IPS-NIHi7 (cell line): ENCODE results near the gene MEGF9.

Experiments
- DNase-seq: peaks from one replicate; pipeline ENCODE4 v3.0.0; 2012; ENCODE audit warnings: mixed read lengths; ENCODE audit errors: extremely low spot score

The MEGF9 gene

DNA sequence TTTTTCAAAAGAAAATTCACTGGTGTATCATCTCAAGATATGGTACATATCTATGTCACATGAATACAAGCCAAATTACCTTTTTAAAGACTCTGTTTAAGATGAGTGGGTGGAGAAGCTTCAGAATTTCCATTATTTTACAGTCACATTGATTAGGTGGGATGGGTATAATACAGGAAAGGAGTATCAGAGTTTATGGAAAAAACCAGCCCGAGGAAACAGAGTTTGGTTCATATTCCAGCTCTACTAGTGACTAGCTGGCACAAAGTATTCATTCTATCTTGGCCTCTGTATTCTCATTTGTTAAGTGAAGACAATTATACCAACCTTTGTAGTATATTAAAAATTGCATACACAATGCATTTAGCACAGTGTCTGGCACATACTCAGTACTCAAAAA lies 87.8 kb downstream of the MEGF9 start:
- DNase-seq: no peak

DNA sequence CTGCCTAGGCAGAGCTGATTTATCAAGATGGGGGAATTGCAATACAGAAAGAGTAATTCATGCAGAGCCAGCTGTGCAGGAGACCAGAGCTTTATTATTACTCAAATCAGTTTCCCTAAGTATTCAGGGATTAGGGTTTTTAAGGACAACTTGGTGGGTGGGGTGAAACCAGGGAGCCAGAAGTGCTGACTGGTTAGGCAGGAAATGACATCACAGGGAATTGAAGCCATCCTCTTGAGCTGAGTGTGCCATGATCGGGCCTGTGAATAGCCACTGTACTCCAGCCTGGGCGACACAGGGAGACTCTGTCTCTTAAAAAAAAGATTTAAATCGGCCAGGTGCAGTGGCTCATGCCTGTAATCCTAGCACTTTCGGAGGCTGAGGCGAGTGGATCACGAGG lies 89.0 kb downstream of the MEGF9 start:
- DNase-seq: no peak

DNA sequence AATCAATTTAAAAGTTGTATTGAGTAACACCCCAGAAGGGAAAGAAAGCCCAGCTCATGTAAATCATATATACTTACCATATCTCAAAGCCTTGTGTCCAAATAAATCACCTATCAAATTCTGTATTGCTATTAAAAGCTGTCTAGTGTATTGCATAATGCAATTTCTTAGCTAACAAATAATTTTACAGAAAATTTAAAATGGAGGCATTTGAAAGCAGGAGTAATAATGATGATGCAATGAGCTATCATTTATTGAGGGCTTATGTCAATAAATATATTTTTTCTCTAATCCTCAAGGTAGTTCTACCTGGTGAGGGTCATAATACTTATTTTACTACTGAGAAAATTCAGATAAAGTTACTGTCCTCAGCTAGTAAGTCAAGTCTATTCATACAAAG lies 91.5 kb downstream of the MEGF9 start:
- DNase-seq: no peak

DNA sequence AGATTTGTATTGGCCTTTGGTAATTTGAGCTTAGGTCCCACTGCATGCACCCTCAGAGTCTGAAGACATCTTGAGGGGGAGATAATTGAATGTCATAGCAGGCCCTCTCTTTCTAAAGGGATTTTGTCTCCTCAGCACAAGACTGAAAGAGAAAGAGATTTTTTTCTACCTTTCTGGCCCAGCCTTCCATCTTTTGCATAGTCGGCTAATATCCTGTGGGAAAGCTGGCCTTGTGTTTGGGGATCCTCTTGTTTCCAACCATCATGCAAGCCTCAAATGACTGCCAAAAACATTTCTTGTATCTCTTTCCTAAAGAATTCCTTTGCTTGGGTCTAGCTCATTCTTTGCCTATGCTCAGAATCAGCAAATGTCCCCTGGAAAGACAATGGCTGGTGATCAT lies 92.3 kb downstream of the MEGF9 start:
- DNase-seq: no peak

DNA sequence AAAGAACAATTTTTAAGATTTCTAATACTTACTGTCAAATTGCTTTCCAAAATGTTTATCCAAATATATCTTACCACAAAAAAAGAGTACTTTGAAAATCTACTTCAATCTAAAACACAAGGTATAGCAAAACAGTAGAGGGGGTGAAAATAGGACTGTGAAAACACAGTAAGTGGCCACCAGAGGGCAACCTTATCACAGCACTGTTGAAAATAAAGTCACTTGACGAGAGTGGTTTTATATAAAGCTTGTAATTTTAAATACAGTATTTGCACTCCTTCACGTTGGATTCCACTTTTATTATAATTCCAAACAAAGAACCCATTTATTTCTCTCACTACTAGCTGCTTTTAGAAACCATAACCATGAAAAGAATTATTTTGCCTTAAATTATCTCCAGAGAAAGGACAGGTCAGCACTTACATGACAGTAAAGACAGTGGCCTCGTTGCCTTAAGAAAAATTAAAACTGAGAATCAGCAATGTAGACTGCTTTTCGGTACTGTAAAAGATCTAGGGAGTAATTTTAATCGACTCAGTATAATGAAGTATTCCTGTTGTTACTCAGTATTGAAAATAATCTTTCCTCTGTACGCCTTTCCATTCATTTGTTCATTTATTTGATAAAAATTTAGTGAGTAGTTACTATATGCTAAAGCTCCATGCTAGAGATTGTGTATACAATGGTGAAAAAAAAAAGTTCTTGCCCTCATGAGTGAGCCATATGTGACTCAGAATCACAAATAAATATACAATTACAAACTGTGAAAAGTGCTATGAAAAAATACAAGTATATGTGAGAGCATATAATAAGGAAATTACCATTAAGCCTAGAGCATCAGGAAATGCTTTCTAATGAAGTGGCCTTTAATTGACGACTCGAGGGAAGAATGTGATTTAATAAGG lies 94.3 kb downstream of the MEGF9 start:
- peak; percentile 71 for DNase-seq

DNA sequence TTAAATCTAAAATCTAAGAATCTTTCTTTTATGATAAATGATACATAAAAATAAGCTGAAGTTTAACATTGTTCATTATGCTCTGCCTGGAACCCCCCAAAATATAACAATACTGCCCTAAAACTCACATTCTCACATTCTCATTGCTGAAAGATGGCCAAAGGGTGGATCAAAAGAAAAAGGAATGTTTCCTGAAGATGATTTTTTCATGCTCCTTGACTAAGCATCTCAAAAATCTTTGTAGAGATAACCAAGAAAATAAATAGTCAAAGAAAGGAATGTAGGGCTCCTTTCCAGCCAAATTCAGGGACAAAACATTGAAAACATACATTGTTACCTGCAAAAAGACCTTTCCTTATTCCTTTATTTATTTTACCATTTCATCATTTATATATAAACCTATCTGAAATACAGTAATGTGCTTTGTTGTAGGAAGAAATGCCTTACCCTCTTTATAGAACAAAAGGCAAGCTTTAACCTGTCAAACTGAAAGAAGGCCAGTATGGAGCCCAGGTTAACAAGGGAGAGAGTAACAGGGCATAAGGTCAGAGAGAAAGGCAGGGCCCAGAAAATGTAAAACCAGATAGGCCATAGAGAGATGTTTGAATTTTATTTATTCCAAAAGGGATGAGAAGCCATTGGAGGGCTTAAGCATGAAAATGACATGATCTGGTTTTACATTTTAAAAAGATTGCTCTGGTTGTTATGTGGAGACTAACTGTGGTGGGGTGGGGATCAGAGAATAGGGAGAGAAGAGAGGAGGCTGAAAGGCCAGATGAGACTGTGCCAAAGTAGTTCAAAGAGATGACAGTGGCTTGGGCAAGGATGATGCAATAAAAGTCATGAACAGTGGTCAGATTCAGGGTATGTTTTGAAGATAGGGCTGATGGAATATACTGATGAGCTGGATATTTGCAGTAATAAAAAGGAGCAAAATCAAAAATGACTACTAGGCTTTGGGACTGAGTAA lies 97.0 kb downstream of the MEGF9 start:
- DNase-seq: no peak

DNA sequence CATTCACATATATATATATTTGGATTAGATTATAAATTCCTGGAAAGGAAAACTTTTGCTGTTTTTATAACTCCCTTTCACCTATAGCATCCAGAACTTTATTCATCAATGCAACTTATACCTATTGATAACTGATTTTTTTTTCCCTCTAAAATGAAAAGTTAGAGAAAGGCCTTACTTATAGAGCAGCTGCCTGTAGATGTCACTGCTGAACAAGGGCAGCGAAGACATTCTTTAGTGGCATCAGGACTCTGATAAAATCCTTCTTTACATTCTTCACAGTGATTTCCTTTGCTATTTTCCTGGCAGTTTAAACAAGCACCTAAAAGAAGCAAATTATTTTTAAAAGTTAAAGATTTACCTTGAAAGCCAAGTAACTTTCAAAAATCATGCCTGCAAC lies 102.1 kb downstream of the MEGF9 start:
- DNase-seq: no peak

DNA sequence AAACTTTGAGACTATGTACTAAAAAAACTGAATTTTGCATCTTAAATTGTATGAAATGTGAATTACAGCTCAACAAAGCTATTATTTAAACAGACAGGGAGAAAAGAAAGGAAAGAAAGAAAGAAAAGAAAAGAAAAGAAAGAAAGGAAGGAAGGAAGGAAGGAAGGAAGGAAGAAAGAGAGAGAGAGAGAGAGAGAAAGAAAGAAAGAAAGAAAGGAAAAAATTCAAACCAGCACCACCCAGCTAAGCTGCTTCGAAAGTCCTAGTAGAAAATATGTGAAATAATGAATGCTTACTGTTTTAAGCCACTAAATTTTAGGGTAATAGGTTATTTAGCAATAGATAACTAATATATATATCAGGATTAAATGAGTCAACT lies 102.6 kb downstream of the MEGF9 start:
- no peak for DNase-seq

DNA sequence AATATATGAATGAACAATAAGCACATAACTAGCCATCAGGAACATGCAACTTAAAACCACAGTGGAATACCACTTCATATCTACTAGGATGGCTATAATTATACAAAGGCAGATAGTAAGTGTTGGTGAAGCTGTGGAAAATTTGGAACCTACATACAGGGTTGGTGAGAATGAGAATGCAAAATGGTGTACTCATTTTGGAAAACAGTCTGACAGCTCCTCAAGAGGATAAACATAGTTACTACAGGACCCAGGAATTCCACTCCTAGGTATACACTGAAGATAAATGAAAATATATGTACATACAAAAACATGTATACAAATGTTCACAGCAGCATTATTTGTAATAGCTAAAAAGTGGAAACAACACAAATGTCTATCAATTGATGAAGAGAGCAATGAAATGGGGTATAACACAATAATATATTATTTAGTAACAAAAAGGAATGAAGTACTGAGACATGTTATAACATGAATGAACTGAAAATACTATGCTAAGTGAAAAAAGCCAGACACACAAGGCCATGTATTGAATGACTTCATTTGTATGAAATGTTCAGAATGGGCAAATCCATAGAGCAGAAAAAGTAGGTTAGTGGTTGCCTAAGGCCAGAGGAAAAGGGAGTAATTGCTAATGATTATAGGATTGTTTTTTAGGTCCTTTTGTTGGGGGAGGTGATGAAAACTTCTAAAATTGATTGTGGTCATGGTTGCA lies 103.1 kb downstream of the MEGF9 start:
- DNase-seq: no peak

DNA sequence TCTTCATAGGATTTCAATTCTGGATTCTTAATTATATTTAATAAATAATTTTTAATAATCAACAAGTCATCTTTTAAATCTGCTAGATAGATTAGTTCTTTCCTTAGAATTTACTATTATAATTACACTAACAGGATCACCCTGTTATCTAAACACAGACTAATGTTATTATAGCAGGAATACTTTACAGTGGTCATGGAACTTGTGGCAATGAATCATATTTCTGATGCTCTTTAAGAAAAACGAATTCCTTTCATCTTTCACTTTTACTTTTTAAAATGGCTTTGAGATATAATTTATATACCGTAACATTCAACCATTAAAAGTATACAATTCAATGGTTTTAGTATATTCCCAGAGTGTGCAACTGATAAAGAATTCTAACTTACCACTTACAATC lies 104.6 kb downstream of the MEGF9 start:
- DNase-seq: no peak

DNA sequence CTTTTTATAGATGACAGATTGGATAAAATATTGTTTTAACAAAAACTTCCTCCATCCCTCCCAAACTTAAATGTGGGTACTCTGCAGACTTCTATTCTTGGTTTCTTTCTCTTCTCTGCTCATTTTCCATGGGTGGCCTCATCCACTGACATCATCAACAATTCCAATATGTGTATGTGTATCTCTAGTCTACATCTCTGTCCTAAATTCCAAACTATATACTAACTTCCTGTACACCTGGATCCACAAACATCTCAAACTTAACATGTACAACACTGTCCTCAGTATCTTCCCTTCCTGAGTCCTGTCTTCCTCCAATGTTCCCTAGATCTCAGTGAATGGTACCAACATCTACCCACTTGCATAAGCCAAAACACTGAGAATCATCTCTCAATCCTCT lies 105.8 kb downstream of the MEGF9 start:
- no peak for DNase-seq

DNA sequence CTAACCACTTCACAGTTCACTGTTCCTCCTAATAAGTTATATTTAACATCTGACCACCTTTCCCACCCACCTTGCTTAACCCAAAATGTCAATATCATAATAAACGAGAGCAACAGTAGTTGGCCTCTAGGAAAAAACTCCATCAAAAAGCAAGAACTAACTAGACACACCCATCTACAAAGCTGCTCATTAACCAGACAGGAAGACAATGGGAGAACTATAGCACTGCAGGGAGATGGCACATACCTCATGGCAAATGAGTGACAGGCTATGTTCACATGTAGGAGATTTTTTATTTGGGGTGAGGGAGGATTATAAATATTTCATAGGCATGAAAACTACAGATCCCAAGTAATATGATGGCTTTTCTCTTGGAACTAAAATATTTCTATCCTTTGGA lies 110.7 kb downstream of the MEGF9 start:
- DNase-seq: no peak

DNA sequence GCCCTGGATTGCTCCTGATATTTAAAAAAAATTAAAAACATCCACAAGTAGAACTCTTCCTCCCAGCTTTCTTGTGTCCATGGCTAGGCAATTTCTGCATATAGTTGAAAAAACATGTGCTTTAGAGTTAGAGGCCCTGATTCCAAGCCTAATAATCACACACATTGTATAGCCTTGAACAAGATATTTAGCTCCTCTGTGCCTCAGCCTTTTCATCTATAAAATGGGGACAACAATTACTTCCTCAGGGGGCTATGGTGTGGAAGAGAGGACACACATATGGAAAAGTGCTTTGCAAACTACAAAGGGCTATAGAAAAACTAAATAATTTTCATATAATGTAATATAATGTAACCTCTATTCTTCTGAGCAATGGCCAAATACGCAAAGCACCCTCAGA lies 111.3 kb downstream of the MEGF9 start:
- no peak for DNase-seq

DNA sequence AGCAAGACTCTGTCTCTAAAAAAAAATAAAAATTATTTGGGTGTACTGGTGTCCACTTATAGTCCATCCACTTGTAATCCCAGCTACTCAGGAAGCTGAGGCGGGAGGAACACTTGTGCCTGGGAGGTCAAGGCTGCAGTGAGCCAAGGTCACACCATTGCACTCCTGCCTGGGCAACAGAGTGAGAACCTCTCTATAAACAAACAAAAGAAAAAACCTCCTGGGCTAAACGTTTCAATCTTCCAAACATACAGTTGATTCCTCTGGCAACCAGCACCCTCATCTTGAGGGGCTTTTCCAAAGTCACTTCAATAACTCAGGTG lies 120.4 kb downstream of the MEGF9 start:
- no peak for DNase-seq

DNA sequence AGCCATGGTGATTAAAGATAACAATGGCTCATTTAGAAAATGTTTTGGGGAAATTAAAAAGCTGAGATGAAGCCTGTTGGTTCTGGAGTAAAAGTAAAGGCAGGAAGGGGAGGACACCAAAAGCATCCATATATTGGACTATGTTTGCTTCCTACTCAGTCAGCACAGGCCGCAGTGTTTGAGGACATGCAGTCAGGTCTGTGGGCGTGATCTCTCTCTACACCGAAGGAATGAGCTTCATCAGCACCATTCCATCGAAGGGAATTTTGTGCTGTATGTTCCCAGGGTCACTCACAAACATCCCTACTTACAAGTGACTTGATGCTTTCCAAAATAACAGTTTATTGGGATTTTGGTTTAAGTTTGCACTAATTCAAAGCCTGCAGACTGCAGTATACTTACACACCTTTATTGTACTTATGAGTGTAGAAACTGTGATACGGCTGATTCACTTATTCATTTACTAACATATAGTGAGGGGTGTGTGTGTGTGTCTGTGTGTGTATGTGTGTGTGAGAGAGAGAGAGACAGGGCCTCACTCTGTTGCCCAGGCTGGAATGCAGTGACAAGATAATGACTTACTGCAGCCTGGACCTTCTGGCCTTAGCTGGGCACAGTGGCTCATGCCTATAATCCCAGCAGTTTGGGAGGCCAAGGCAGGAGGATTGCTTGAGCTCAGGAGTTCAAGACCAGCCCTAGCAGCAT lies 120.9 kb downstream of the MEGF9 start:
- DNase-seq: no peak

DNA sequence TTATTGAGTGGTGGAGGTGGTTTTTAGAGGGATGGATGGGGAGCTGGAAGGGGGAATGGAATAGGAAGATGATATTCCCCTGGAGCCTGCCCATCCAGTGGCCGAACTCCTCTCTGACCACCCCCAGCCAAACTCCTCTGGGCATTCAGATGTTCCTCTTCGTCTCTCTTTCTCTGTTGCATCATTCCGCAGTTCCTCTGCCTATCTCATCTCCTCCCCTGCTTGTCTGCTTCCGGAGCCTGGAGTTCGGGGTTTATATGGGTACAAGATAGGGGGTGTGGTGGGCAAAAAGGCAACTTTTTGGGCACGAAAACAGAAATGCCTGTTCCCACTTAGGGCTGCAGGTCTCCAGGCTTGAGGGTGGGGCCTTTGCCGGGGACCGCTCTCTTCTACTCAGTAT lies 122.1 kb downstream of the MEGF9 start:
- no peak for DNase-seq

DNA sequence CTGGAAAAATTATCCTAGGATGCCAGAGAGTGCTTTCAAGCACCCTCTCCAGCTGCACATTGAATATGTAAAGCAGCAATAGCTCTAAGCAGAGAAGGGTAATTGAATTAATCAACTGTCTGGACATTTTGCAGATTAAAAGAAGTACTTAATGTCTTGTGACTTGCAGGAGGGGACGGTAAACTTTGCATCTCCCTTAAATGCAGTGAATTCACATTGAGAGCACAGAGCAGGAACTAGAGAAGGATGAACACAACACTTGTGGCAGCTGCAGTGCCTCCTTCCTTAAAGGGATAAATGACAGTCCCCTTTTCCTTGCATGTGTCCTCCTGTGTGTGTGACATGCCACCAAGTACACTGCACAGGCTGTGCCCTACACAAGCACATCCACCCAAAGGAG lies 126.9 kb downstream of the MEGF9 start:
- DNase-seq: no peak

DNA sequence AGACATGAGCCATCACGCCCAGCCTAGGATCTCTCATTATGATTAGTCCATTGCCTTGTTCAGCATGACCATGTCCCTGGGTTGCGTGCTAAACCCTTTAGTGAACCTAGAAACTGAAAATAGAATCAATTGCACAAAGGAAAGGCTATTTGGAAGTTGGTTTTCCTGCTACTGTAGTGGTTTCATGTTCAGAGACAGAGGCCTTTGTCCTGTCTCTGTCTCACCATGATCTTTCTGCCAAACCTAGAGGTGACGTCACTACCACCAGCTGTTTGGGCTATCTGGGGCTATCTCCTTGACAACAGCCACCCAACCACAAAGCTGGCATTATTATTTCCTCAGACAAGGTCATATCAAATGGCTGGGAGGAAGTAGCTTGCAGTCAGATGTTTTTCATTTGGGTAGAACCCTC lies 130.3 kb downstream of the MEGF9 start:
- DNase-seq: peak; percentile 46

DNA sequence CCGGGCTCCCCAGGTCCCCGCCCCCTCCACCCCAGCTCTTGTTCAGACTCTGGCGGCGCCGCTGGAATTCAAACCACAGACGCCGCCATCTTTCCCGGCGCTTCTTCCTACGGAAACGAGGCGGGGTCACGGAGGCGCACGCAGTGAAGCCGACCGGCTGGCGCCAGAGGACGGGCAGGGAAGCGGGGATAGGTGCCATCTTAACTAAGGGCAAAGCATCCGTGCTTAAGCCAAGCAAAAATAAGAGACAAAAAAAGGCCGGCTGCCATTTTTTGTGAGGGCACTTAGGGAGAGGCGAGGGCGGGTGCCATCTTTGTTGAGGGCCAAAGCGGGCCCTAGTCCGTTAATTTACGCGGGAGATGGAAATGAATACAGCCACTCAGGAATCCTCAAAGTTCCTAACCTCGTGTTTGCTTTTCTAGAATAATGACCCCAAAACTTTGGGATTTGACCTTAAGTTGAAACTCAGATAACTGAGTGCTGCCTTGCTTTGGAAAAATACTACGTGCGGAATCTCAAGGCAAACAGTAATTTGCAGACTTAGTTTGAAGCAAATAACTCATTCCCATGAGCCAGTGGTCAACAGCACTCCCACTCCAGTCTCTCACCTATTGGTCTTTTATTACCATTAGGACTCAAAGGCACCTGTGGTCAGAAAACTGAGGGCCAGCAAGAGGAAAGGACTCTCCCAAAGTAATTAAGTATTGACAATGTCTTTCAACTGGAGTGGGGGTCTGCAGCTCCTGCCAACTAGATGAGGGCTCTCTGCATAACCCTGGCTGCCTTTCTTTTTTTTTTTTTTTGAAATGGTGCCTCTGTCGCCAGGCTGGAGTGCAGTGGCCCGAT lies 134.0 kb downstream of the MEGF9 start, which contains the start of gene CDK5RAP2:
CDK5RAP2 (minus strand) TSS at position 117 of the 846 bp plus-strand sequence. CDS start 189 bp downstream, outside the sequence.
- peak; percentile 96 for DNase-seq
